Fibroblast of skin of left quadriceps (primary cell): Measurements from ENCODE around the gene STPG1.

Experiments
- DNase-seq, 2 experiments: peaks; one replicate each; pipeline ENCODE4 v3.0.0-alpha.2; 2013; ENCODE audit warnings: low read depth in 2 of 2

STPG1 gene

GRCh38 chr1:24426744-24427544 is 13.4 kb upstream of the STPG1 start:
- no peak for DNase-seq

- DNase-seq = no peak
Observed at GRCh38 chr1:24425922-24426321, 12.3 kb upstream of the STPG1 start.

DNA sequence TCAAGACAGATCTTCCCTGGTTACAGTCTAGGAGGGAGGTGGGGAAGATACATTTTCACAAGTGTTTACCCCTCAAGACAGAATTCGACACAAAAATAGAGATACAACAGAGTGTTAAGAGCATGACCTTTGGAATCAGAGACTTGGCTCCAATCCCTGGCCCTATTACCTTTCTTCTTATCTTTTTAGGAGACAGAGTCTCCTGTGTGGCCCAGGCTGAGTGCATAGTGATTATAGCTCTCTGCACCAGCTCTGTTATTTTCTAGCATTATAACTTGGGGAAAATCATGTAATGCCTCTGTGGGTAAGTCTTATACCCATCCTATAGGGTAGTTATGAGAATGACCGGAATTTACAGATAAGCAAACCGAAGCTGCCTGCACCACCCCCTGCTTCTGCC is 11.9 kb upstream of the STPG1 start:
- DNase-seq = no peak

- no peak for DNase-seq
Observed at GRCh38 chr1:24424990-24425389, 11.4 kb upstream of the STPG1 start.

DNA sequence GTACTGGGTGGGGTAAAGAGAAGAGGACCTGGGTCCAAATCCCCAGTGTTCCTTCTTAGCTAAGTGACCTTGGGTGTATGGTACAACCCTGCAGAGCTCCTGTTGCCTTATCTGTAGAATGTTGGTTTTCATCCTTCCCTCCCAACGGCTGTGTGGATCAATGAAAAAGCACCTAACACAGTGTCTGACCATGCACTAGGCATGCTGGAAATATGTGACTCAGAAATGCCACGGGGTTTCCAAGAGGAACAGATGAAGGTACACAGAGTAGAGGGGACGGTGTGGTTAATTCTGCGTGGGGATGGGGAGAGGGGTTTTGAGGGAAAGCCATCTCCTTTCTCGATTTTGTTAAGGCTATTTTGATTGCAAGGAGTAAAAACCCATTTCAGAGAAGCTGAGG is 10.6 kb upstream of the STPG1 start:
- no peak for DNase-seq

DNA sequence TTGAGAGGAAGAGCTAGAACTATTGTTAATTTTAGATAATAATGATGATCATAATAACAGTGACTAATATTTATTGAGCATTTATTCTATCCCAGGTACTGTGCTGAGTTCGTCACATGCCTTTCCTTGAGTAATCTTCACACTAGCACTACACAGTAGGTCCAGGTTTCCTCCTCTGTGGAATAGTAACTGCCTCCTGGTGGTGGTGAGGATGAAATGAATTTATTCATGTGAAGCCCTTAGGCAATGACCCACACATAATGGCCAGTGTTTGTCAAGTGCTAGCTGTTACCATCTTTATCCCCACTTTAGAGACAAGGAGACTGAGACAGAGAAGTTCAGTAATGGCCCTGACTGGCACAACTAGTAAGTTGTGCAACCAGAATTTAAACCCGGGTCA is 7.9 kb upstream of the STPG1 start:
- DNase-seq = no peak

GRCh38 chr1:24420547-24420946 is 7.0 kb upstream of the STPG1 start:
- DNase-seq = no peak

GRCh38 chr1:24418898-24419628 is 5.5 kb upstream of the STPG1 start:
- DNase-seq = no peak

GRCh38 chr1:24417681-24418080 is 4.1 kb upstream of the STPG1 start:
- DNase-seq = no peak

- DNase-seq = peak; percentile 83 to 84
Observed at GRCh38 chr1:24416666-24417391, 3.2 kb upstream of the STPG1 start.

DNA sequence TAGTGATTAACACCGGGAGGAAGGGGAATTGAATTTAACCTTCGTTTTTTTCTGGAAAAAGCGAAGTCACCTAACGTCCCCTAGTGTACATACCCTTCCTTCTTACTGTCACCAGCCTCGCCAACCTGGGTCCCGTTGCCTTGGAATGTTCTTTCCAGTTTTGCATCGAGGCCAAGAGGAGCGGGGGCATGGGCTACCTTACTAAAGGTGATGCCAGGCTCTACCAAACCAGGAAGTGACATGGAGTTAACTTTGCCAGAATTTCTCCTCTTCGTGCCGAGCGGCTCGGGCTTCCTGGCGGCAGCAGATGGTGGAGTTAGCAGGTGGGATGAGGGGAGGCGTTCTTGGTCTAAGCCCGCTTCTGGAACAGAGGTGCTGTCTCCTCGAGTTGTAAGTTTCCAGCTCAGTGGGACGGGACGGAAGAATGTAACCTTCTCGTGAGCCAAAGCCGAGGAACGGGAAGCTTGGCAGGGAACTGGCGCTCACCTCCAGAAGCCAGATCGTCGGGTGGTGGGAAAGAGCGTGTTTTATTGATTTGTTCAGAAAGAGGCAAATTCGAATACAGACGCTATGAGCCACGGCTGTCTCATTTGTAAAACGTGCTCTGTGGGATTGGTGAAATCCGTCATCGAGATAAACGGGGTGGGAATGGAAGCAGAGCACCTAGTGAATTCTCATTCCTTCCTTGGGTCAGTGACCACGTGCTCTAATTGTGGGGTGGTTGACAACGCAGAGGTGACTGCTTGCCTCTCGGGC is 2.5 kb upstream of the STPG1 start:
- no peak for DNase-seq

DNA sequence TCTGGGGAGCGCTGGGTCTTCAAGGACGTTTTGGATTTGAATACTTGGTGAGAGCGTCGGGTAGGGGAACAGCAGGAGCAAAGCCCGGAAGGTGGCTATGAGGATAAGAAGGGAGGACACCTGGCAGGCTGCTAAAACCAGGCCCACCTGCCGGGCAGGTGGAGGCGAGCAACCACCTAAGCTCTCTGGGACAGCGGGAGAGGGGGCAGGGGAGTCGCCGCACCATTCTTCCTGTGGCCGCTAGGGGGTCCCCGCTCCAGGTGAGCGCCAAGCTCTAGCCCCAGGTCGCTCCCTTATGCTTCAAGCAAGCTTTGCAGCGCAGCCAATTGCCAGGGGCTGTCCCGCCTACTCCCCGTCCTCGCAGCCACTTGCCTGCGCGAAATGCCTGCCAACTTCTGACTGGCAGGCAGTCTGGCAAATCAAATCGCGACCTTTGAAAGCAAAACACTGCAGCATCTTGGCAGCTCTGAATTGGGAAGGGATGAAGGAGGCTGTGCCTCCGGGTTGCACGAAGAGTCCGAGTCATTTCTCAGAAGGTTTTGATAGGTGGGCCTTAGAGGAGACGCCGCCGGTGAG is 1.8 kb upstream of the STPG1 start, which contains the start of gene NIPAL3:
TSS of gene NIPAL3 (plus strand) at position 469 of the 576 bp plus-strand sequence. CDS start 3,746 bp downstream, outside the sequence.
- DNase-seq = peak; percentile 99

DNA sequence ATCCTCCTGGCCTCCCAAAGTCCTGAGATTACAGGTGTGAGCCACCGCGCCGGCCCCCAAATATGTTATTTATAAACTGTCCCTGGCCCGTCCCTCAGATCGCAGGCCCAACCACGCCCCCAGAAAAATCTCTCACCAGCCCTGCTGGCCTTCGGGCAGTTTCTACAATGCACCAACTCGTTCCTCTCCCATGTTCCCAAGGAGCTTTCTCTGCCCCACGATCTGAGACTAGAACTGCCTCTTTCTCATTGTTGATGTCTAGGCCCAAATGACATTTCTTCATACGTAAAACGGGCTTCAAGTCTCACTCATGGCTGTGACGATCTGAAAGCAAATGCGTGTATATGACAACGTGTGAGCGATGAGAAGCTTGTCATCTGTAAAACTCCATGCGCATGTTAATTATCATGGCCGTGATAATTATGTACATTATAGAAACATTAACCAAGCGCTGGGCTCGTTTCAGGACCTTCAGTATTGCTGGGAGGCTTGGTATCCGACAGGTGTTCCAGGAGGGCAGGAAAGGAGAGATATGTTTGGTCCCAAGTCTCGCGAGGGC is 1.3 kb upstream of the STPG1 start:
- no peak for DNase-seq

- no peak for DNase-seq
Observed at GRCh38 chr1:24412408-24412807, 1.2 kb downstream of the STPG1 start.

GRCh38 chr1:24411963-24412362 is 1.6 kb downstream of the STPG1 start:
- no peak for DNase-seq

- DNase-seq = no peak
Observed at GRCh38 chr1:24410750-24411149, 2.8 kb downstream of the STPG1 start.

- no peak for DNase-seq
Observed at GRCh38 chr1:24409535-24409934, 4.0 kb downstream of the STPG1 start.

DNA sequence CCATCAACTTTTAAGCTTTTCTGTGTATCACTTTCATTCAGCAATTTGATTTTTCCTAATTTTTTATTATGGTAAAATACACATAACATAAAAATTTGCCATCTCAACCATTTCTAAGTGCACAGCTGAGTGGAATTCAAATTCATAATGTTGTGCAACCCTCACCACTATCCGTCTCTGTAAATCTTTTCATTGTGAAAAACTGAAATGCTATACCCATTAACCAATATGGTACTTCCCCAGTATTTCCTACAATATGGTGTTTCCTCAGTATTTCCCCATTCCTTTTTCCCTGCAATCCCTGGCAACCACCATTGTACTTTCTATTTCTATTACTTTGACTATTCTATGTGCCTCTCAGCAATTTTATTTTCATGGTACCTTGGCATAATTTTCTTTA is 6.8 kb downstream of the STPG1 start:
- DNase-seq = no peak

- no peak for DNase-seq
Observed at GRCh38 chr1:24403806-24404205, 9.8 kb downstream of the STPG1 start.

- DNase-seq = no peak
Observed at GRCh38 chr1:24400065-24400464, 13.5 kb downstream of the STPG1 start.

DNA sequence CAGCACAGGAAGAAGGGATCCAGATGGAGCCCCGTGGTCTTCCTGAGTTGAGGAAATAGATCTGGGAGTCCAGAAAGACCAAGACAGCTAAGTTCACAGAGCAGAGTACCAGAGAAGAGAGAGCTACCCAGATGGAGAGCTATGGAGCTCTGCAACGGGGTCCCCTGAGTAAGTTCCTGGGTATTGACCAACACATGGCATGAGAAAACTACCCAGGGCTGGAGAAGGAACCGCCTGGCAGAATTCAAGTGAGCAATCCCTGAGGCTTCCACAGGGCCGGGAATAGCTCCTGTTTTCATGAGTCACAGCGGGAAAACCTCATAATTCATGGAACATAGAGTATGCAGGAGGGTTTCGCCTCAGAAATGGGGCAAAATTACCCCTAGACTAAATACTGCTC is 19.7 kb downstream of the STPG1 start:
- no peak for DNase-seq
